HG03521 (cell line): ENCODE measurements around the gene LMNA.
"Not testable (repeated sequence)": the region's sequence is repeated elsewhere in the genome, so short reads cannot be mapped to it uniquely, and the experiment has no call there.

Source experiments
- ATAC-seq: cut with Tn5 transposase; IDR thresholded peaks from one replicate; pipeline ENCODE4 v1.9.1; 2021; ENCODE audit warnings: mild to moderate bottlenecking, moderate library complexity; ENCODE audit not compliant: unreplicated experiment

The LMNA gene

DNA sequence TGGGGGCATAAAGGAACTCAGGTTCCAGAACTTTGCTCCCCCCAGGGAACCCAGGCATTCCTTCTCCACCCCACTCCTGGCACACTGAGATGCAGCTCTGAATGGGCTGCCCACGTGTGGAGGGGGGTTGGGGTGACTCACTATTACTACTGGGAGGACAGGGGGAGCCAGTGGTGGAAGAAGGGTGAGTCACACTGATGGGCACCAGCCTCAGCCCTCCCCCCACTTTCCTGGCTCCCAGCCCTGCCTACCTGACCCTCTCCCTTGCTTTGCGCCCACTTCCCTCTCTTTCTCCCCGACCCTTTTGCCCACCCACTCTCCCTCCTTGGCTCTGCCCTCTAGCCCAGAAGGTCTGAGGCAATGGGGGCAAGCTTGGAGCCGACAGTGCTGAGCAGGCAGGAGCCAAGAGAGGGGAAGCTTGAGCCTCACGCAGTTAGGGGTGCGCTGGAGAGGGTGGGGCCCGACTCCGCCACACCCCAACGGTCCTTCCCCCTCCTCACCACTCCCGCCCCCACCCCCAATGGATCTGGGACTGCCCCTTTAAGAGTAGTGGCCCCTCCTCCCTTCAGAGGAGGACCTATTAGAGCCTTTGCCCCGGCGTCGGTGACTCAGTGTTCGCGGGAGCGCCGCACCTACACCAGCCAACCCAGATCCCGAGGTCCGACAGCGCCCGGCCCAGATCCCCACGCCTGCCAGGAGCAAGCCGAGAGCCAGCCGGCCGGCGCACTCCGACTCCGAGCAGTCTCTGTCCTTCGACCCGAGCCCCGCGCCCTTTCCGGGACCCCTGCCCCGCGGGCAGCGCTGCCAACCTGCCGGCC, at the start of gene LMNA:
TSS of gene LMNA (plus strand) at position 611 of the 818 bp plus-strand sequence. CDS start 208 bp downstream, outside the sequence.
- ATAC-seq = peak; percentile 55

GRCh38 chr1:156065212-156065611, 49.3 kb upstream of the LMNA start:
- no peak for ATAC-seq

- ATAC-seq = no peak
These were observed 48.6 kb upstream of the LMNA start for GRCh38 chr1:156065871-156066270.

- ATAC-seq = no peak
These were observed 47.2 kb upstream of the LMNA start for GRCh38 chr1:156067262-156067661.

DNA sequence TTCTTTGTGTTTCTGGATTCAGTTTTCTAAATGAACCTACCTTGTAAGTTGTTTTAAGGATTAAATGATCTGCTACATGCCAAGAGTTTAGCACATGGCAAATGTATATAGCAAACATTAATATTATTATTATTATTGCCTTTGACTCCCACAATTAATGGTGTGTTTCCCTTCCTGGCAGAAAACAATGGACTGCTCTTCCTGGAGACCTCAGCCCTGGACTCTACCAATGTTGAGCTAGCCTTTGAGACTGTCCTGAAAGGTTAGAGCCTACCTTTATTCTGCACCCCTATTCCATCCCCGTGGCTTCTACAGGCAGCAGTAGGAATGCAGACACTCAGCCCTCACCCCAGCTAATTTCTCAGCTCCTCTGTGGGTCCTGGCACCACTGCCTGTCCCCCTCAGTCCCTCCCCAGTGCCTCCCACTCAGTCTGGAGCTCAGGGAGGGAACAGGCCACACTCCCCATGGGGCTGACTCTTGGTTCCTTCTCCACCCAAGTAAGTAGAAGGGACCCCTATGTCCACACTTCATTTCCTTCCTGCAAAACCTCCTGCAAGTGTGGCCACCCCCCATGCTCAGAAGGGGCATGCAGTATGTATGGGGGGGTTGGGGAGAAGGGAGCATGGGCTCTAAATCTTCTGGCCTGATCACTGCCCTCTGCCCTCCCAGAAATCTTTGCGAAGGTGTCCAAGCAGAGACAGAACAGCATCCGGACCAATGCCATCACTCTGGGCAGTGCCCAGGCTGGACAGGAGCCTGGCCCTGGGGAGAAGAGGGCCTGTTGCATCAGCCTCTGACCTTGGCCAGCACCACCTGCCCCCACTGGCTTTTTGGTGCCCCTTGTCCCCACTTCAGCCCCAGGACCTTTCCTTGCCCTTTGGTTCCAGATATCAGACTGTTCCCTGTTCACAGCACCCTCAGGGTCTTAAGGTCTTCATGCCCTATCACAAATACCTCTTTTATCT, 44.7 kb upstream of the LMNA start:
- ATAC-seq = no peak

DNA sequence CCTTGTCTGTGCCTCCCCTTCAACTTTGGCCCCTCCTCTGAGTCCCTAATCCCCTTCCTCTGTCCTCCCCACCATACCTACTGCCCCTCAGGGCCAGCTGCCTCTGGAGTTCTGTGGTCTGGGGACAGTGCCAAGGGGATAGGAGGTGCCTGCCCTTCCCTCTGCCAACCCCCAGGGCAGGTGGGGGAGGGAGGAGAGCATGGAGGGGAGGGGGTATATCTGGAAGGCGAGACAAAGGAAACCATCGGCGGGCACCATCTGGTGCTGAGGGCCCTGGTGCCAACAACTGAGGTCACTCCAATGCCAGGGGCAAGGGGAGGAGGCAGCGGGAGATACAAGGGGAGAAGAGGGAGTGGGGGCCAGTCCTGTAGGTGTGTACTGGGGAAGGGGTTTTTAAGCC, 44.0 kb upstream of the LMNA start:
- no peak for ATAC-seq

DNA sequence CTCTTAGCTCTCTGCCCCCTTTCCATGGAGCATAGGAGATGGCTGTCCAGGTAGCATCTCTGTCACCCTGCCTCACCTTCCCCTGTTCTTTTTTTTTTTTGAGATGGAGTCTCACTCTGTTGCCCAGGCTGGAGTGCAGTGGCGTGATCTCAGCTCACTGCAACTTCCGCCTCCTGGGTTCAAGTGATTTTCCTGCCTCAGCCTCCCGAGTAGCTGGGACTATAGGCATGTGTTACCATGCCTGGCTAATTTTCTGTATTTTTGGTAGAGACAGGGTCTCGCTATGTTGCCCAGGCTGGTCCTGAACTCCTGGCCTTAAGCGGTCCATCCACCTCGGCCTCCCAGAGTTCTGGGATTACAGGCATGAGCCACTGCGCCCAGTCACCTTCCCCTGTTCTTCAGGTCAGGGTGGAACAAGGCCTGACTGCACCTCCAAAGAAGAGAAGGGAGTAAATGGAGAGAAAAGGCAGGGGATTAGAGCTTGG, 43.1 kb upstream of the LMNA start:
- ATAC-seq = not testable (repeated sequence)

DNA sequence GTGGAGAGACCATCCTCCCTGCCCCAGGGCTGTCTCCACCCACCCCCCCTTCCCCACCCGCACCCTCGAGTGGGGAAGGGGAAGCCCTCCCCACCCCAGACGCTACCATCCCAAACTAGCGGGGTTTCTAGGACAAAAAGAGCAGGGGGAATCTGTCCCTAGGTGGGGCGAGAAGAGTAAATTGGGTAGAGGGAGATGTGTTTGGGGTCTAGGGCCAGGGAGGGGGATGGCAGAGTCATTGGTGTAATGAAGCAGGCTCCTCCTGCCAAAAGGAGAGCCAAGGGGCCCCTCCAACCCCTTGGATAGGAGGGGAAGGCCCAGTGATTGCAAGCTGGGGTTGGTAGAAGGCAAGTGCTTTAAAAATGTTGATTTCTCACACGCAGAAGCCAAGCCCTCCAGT, 42.3 kb upstream of the LMNA start:
- no peak for ATAC-seq

- ATAC-seq = no peak
These were observed 41.3 kb upstream of the LMNA start for GRCh38 chr1:156073110-156073687.

DNA sequence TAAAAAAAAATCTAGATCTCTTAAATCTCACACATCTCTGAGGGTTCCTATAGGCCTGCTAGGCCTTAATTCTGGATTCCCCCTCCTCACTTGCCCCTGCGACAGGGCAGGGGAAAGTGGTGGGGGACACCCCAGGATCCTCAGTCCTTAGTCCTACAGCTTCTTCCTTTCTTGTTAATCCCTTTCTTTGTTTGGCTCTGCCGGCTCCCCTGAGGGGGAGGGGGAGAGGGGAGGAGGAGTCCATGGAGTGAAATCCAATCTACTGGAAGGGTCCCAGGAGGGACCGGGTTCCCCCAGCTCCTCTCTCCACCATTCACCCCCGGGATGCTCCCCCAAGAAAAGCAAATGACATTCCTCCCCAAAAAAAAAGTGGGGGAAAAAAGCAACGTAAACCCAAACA, 40.8 kb upstream of the LMNA start:
- ATAC-seq = no peak

DNA sequence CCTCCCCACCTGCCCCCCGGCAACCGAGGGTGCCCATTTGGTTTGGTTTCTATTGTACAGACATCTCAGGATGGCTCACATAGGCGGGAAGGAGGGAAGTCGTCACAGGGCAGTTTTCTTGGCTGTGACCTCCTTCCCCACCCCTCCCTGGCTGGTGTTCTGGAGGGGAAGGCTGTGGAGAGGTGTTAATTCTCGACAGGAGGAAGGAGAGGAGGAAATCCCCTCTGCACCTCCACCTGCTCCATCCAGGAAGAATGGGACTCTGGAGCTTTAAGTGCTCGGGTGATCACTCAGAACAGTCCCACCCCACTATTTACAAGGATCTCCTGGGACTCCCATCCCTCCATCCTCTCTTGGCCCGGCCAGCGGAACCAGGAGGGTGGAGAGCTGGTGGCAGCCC, 39.9 kb upstream of the LMNA start:
- no peak for ATAC-seq

DNA sequence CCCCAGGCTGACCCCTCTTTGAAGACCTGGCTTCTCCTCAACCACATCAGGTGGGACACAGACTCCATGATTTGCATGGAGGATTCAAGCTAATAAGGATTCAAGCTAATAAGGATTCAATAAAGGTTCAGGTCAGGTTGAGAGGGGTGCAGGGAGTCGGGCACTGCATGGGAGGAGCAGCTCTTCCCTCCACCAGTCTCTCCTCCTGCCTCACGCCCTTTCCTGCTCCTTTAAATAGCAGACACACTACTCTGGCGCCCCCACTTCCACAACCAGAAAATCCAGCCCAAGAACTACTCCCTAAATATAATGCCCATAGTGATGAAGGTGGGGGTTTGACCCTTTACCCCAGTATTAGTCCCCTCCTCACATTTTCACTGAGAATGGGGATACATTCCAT, 39.3 kb upstream of the LMNA start:
- no peak for ATAC-seq

DNA sequence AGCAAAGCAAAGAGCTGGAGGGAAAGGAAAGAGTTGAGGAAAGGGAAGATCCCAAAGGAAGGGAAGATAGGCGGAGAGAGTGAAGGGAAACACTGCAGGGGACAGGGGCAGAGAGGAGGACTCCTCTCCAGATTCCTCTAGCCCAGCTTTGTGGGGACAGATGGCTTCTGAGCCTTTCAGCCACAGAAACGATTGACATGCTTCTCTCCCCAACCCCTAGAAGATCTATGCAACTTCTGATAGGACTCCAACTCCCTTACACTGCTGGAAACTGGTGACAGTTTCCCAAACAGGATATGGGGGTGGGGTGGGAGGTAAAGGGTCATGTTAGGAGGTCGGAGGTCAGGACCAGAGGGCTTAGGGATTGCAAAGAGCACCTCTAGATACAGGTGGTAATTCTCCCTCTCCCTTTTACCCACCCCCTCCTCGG, 38.7 kb upstream of the LMNA start:
- no peak for ATAC-seq

GRCh38 chr1:156076609-156077429, 37.7 kb upstream of the LMNA start:
- no peak for ATAC-seq

GRCh38 chr1:156077430-156077760, 37.1 kb upstream of the LMNA start:
- no peak for ATAC-seq

- no peak for ATAC-seq
These were observed 35.8 kb upstream of the LMNA start for GRCh38 chr1:156078728-156079127.

DNA sequence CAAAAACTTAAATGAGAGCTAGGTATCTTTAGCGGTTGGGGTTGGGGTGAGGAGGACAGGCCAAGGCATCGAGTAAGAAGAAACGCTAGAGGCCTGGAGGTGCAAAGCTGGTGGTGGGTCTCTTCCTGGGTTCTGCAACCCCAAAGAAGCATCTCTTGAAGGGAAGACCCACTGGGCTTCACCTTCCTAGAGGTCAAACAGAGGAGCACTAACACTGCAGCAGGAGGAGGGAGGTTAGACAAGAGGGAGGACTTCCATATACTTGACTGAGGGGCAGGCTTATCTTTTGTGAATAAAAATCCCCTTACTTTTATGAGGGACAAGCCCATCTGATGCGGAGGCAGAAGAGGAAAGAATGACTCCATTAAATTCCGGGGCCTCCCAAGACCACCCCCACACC, 34.7 kb upstream of the LMNA start:
- no peak for ATAC-seq

DNA sequence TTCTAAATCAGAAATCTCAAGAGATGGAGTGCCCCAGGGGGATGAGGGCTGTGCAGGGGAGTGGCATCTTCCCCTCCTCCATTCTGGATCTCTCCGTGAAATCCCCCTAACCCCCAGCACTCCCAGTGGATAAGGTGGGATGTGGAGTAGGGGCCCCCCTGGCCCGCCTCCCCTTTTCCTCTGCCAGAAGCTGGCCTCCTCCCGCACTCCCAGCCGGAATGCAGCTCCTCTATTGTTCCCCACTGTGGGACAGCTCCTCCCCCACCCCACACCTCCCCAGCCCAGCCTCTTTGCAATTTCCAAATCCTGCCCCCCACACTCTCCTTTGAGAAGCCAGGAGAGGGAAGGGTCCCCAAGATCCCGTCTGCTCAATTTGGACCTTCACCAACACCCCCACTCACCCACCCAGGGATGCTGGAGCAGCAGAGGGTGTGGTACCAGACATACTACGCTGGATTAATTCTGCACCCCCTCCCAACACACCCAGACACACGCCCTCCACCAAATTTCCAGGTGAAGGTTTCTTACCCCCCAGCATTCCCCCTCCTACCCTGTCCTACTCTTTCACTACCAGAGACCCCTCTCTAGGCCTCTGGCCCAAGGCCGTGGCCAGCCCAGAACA, 34.2 kb upstream of the LMNA start:
- ATAC-seq = no peak

DNA sequence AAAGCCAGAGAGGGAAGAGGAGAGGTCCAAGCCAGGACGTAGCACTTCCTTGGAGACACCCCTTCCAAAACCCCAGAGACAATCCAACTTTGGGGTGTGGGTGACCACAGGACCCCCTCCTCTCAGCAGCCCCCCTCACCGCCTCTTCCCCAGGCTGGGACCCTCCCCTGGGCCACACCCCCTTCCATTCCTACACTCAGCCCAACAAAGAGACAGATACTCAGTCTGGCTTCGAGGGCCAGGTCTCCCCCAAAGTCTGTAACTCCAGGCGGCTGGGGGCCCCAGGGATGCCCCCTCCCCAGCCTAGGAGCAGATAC, 33.7 kb upstream of the LMNA start:
- no peak for ATAC-seq

GRCh38 chr1:156081180-156081916, 33.2 kb upstream of the LMNA start:
- ATAC-seq = no peak
